ENCODE data around the gene ZFR.
"Not testable (repeated sequence)": the region's sequence is repeated elsewhere in the genome, so short reads cannot be mapped to it uniquely, and the experiment has no call there.

ZFR gene

GRCh38 chr5:32315221-32316014 is 129.1 kb downstream of the ZFR start:
- no peak for DNase-seq

- DNase-seq = peak; percentile 18
These were observed 129.9 kb downstream of the ZFR start for GRCh38 chr5:32314658-32315057.

DNA sequence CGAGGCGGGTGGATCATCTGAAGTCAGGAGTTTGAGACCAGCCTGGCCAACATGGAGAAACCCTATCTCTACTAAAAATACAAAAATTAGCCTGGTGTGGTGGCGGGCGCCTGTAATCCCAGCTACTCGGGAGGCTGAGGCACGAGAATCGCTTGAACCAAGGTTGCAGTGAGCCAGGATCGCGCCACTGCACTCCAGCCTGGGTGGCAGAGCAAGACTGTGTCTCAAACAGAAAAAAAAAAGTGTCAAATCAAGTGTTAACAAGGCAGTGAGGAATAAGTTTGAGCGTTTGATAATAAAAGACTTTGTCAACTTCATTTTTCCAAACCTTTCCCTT is 130.4 kb downstream of the ZFR start:
- not testable (repeated sequence) for DNase-seq

- peak; percentile 98 for DNase-seq
These were observed 131.8 kb downstream of the ZFR start, which contains the start of gene MTMR12 for GRCh38 chr5:32312595-32313332. TSS of gene MTMR12 (minus strand) at chr5:32312939. CDS start at chr5:32312838, 101 bp downstream.

GRCh38 chr5:32312197-32312594 is 132.3 kb downstream of the ZFR start:
- DNase-seq = peak; percentile 67

DNA sequence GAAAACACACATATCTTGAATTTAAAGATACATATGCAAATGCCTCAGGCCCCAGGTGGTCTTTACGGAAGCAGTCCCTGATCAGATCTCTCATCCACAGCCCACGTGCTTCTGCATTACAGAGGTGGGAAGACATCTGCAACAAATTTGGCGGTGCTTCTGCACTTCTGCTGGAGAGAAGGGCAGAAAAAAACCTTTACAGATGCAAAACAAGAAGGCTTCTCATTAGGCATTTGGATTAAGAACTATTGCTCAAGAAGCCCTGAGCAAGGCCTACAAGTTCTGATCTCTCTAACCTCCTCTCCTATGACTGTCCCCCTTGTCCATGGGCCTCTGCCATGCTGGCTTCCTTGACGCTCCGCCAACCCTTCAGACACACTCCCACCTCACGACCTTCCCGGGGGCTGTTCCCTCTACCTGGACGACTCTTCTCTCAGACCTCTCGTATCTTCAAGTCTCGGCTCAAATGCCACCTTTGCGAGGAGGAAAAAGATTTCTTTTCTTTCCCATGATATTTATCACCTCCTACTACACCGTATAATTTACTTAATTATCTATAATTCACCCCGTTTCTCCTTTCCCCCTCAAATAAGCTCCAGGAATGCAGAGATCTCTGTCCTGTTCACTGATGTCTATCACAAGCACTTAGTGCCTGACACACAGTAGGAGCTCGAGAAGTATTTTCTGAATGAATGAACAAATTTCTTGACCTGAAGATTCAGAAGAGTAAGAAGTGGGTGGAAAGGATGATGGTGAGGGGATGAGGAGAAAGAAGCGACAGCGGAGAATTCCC is 132.9 kb downstream of the ZFR start:
- no peak for DNase-seq

DNA sequence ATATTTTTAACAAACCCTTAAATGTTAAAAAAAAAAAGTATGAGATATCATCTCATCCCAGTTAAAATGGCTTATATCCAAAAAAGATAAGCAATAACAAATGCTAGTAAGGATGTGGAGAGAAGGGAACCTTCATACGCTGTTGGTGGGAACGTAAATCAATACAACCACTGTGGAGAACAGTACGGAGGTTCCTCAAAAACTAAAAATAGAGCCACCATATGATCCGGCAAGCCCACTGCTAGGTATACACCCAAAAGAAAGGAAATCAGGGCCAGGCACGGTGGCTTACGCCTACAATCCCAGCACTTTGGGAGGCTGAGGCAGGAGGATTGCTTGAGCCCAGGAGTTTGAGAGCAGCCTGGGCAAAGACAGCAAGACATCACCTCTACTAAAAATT is 134.8 kb downstream of the ZFR start:
- no peak for DNase-seq

GRCh38 chr5:32308946-32309345 is 135.6 kb downstream of the ZFR start:
- no peak for DNase-seq

- no peak for DNase-seq
These were observed 136.8 kb downstream of the ZFR start for GRCh38 chr5:32307769-32308194.

DNA sequence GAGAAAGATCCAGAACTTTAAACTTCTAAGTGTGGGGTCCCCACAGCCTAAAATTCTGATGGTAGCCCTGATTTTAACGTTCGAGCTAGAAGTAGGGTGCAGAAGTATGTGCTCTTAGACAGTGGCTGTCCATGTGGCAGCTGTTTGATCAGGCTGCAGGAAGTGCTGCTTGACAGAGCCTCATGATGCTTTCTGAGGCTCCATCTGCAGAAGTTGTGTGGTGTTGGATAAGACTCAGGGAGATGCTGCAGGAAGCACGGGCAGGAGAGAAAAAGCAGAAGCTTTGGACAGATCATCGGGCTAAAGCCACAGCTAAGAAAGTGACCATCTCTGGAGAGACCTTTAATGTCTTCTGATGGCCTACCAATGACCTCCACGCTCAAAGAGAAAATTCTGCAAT is 139.9 kb downstream of the ZFR start:
- DNase-seq = no peak

Data from DMS53 (cell line).